GM21717 (cell line): ENCODE data around the gene CCL3.
"Not testable (repeated sequence)": the region's sequence is repeated elsewhere in the genome, so short reads cannot be mapped to it uniquely, and the experiment has no call there.

Source experiments
- ATAC-seq: cut with Tn5 transposase; IDR thresholded peaks from one replicate; pipeline ENCODE4 v1.9.1; 2021; ENCODE audit warnings: mild to moderate bottlenecking, moderate library complexity; ENCODE audit not compliant: unreplicated experiment

The CCL3 gene

DNA sequence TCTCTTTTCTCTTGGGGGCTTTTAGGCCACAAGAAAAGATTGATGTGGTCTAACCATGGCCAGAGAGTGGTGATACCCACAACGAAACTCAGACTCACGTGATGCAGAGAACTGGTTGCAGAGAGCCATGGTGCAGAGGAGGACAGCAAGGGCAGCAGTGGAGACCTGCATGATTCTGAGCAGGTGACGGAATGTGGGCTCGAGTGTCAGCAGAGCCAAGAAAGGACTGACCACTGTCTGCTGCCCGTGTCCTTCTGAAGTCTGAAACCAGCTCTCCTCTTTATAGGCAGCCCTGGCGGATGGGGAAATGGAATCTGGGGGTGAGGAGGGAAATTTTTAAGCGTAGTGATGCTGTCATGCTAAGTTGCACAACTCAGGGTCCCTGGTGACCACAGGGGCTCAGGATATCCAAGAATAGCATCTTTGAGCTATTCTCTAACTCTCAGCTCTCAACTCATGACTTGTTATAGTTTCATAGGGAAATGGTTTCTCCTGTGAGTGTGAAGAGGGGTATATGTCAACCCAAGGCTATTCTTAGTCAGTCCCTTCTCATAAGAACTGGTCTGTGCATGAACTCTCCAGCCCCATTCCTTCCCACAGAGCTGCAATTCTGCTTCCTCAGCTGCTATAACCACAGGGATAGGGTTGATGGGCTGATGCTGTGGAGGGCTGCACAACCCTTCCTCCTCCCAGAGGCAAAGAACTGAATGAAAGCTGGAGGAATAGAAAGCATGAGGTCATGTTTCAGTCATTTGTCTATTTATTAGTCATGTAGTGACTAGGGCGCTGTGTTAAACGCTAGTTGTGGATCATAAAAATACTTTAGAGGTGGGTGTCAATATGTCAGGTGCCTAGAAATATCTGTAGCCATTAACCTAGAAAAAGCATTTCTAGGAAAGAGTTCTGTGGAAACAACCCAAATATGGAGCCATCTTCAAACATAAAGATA lies at the start of gene CCL3:
TSS of gene CCL3 (minus strand) at position 256 of the 949 bp plus-strand sequence. CDS start at position 171, 85 bp downstream.
- peak; percentile 58 for ATAC-seq

DNA sequence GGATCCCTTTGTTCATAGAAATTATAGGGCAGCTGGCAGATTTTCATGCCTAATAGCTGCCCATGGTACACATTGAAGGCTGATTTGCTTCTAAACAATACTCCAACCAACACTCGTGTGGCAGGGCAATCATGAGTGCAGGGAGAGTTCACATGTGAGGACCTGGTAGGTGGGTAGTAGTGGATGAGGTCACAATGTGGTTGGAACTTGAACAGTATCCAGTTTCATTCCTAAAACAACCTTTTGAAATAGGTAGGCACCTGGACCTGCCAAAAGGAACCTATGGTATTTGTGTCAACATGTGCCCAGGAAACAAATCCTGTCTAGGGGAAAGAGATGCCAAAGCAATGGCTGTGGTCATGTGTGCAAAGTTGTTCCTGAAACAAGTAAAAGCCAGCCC lies 46.5 kb upstream of the CCL3 start:
- no peak for ATAC-seq

DNA sequence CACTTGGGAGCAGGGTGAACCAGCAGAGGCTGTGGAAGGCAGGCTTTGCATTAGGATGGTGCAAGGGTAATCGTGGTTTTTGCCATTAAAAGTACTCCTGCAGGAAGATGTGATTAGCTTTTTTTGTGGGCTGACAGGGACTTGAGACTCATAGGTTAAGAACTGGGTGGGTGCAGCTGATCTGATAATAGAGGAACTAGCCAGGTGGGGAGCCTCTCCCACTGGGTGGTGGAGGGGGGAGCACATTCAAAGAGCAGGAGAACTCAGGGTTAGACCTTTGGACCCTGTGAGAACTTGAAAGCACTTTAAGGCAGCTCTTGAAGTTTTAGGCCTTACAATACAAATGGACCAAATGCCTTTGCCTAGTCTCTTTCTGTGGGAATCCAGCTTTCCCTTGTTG lies 46.1 kb upstream of the CCL3 start:
- no peak for ATAC-seq

- ATAC-seq: no peak
Measured at GRCh38 chr17:36135465-36135864, 45.5 kb upstream of the CCL3 start.

DNA sequence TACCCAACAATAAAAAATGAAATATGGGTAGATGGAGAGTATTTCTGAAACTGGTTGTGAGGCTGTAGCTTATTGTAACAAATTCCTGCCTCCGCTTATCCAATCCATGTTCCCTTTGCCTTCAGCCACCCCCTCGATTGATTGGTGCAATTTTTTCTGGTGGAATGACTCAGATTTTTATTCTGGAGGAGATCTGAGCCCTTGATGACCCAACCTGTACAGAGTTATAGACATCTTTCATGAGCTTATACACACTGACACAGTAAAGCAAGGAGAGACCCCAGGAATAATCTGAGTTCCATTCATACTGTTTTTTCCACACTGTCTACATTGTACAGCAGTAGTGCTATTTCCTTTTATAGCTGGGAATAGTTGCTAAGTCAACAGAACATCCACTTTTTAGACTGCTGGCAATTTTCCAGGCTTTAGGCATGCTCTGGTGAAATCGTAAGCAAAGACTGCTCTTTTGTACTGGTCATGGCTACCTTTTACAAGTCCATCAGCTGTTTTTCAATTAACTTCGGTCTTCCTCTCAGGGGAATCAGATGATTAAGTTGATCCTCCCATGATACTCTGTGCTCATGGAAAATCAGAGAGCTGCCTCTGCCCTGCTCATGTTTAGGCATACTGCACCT lies 43.8 kb upstream of the CCL3 start:
- ATAC-seq: no peak

GRCh38 chr17:36132421-36132831 lies 42.5 kb upstream of the CCL3 start:
- no peak for ATAC-seq

DNA sequence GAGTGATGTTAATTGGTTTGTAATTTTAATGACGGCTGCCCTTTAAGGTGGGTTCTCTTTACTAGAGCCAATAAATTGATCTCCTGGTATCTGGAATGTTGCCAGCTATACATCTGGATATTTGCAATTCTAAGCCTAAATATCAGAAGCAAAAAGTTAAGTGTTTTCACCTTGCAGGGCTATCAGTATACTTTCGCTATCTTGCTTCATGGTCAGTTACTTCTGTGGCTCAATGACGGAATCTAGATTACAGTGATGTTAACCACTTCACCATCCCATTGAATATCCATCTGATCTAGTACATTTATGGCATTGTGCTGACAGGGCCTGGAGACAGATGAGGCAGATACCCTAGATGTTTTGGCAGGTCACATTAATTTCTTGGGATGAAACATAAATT lies 42.0 kb upstream of the CCL3 start:
- no peak for ATAC-seq

DNA sequence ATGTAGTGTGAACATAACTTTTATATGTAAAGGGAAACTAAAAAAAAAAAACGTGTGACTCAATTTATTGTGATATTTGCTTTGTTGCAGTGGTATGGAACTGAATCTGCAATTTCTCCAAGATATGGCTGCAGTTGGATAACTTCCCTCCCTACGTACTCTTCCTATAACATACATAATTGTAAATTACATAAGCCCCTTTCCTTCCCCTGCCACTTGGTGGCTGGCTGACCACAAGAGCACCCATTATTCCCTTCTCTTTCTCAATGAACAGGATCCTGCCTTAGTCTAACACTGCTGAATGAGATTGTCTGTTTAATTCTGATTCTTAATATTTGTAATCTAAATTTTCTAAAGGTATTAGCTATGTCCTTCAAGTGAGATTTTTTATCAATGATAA lies 41.5 kb upstream of the CCL3 start:
- ATAC-seq: no peak

DNA sequence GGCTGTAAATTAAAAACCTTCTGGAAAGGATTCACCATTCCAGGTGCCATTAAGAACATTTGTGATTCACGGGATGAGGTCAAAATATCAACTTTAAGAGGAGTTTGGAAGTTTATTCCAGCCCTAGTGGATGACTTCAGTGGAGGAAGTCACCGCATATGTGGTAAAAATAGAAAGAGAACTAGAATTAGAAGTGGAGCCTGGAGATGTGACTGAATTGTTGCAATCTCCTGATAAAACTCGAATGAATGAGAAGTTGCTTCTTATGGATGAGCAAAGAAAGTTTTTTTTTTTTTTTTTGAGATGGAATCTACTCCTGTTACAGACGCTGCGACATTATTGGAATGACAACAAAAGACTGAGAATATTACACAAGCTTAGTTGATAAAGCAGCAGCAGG lies 40.4 kb upstream of the CCL3 start:
- no peak for ATAC-seq

- ATAC-seq: no peak
Measured at GRCh38 chr17:36129616-36130015, 39.7 kb upstream of the CCL3 start.

GRCh38 chr17:36128411-36128978 lies 38.6 kb upstream of the CCL3 start:
- no peak for ATAC-seq

- no peak for ATAC-seq
Measured at GRCh38 chr17:36127911-36128310, 38.0 kb upstream of the CCL3 start.

GRCh38 chr17:36127199-36127893 lies 37.4 kb upstream of the CCL3 start:
- ATAC-seq: peak; percentile 45

- no peak for ATAC-seq
Measured at GRCh38 chr17:36124879-36125824, 35.2 kb upstream of the CCL3 start.

GRCh38 chr17:36123431-36123830 lies 33.5 kb upstream of the CCL3 start:
- ATAC-seq: no peak

DNA sequence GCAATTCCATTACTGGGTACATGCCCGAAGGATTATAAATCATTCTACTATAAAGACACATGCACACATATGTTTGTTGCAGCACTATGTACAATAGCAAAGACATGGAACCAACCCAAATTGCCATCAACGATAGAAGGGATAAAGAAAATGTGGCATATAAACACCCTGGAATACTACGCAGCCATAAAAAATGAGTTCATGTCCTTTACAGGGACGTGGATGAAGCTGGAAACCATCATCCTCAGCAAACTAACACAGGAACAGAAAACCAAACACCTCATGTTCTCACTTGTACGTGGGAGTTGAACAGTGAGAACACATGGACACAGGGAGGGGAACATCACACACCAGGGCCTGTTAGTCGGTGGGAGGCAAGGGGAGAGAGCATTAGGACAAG lies 31.2 kb upstream of the CCL3 start:
- not testable (repeated sequence) for ATAC-seq

GRCh38 chr17:36120221-36120620 lies 30.3 kb upstream of the CCL3 start:
- ATAC-seq: no peak

GRCh38 chr17:36118477-36119353 lies 28.8 kb upstream of the CCL3 start:
- peak; percentile 15 for ATAC-seq
